Central memory CD8-positive, alpha-beta T cell (primary cell): ENCODE data around the gene KIRREL3.

Experiments used
- ATAC-seq: fragments of 150-1000 bp; cut with Tn5 transposase; replicated peaks from 2 replicates; pipeline ENCODE4 v1.10.0; 2022; ENCODE audit warnings: mild to moderate bottlenecking, moderate FRiP score, moderate number of reproducible peaks; ENCODE audit not compliant: poor library complexity, severe bottlenecking; ENCODE audit errors: extremely low read depth
- DNase-seq, 2 donors: peaks; one replicate each; pipeline ENCODE4 v3.0.0; 2021; ENCODE audit warnings: low spot score in 2 of 2
- H3K27ac Mint-ChIP-seq: one replicate; pipeline ENCODE4 v1.8.0; 2022; ENCODE audit warnings: low read depth, mild to moderate bottlenecking, moderate library complexity, mixed read lengths
- H3K27me3 Mint-ChIP-seq: one replicate; pipeline ENCODE4 v1.8.0; 2022; ENCODE audit warnings: mixed read lengths
- H3K36me3 Mint-ChIP-seq: one replicate; pipeline ENCODE4 v1.8.0; 2022; ENCODE audit warnings: mild to moderate bottlenecking, moderate library complexity, mixed read lengths; ENCODE audit not compliant: insufficient read depth
- H3K4me1 Mint-ChIP-seq: one replicate; pipeline ENCODE4 v1.8.0; 2022; ENCODE audit warnings: mixed read lengths
- H3K4me3 Mint-ChIP-seq: one replicate; pipeline ENCODE4 v1.8.0; 2022; ENCODE audit warnings: mild to moderate bottlenecking, moderate library complexity, mixed read lengths
- H3K9me3 Mint-ChIP-seq: one replicate; pipeline ENCODE4 v1.8.0; 2022; ENCODE audit warnings: mixed read lengths

KIRREL3 gene

GRCh38 chr11:126468102-126468521 is 532.5 kb downstream of the KIRREL3 start:
- H3K4me1 Mint-ChIP-seq = peaks cover 21% of the 10 kb centered on the region
- no peaks in the 10 kb centered on the region for H3K27me3 Mint-ChIP-seq
- H3K9me3 Mint-ChIP-seq = no peaks in the 10 kb centered on the region
- DNase-seq = no peak
- peaks cover 2% of the 10 kb centered on the region for H3K36me3 Mint-ChIP-seq
- no peak overlapping the region for H3K4me3 Mint-ChIP-seq
- ATAC-seq = no peak
- H3K27ac Mint-ChIP-seq = no peak overlapping the region

- Mint-ChIP-seq H3K27me3 (no peaks in the 10 kb centered on the region), H3K9me3 (no peaks in the 10 kb centered on the region), H3K4me1 (peaks cover 21% of the 10 kb centered on the region), H3K27ac (no peak overlapping the region), H3K36me3 (peaks cover 2% of the 10 kb centered on the region), H3K4me3 (no peak overlapping the region)
- DNase-seq (no peak), ATAC-seq (no peak)
These were observed 533.1 kb downstream of the KIRREL3 start for GRCh38 chr11:126467471-126467870.

GRCh38 chr11:126467046-126467370 is 533.6 kb downstream of the KIRREL3 start:
- no peak for DNase-seq
- ATAC-seq = no peak
- H3K27ac Mint-ChIP-seq = no peak overlapping the region
- H3K9me3 Mint-ChIP-seq = no peaks in the 10 kb centered on the region
- H3K4me1 Mint-ChIP-seq = peaks cover 21% of the 10 kb centered on the region
- no peak overlapping the region for H3K4me3 Mint-ChIP-seq
- peaks cover 2% of the 10 kb centered on the region for H3K36me3 Mint-ChIP-seq
- no peaks in the 10 kb centered on the region for H3K27me3 Mint-ChIP-seq

- H3K4me1 Mint-ChIP-seq = peaks cover 21% of the 10 kb centered on the region
- H3K4me3 Mint-ChIP-seq = peak overlapping the region; percentile 47
- no peaks in the 10 kb centered on the region for H3K9me3 Mint-ChIP-seq
- DNase-seq = no peak
- H3K36me3 Mint-ChIP-seq = peaks cover 2% of the 10 kb centered on the region
- no peaks in the 10 kb centered on the region for H3K27me3 Mint-ChIP-seq
- no peak overlapping the region for H3K27ac Mint-ChIP-seq
- ATAC-seq = no peak
These were observed 534.1 kb downstream of the KIRREL3 start for GRCh38 chr11:126466236-126467045.

GRCh38 chr11:126465573-126466188 is 534.9 kb downstream of the KIRREL3 start:
- no peaks in the 10 kb centered on the region for H3K9me3 Mint-ChIP-seq
- peaks cover 21% of the 10 kb centered on the region for H3K4me1 Mint-ChIP-seq
- DNase-seq (no peak), ATAC-seq (peak; percentile 63)
- peak overlapping the region; percentile 73 for H3K27ac Mint-ChIP-seq
- H3K4me3 Mint-ChIP-seq = peak overlapping the region; percentile 47
- peaks cover 2% of the 10 kb centered on the region for H3K36me3 Mint-ChIP-seq
- H3K27me3 Mint-ChIP-seq = no peaks in the 10 kb centered on the region

GRCh38 chr11:126464796-126465195 is 535.8 kb downstream of the KIRREL3 start:
- DNase-seq (no peak), ATAC-seq (no peak)
- peak overlapping the region; percentile 73 for H3K27ac Mint-ChIP-seq
- no peaks in the 10 kb centered on the region for H3K27me3 Mint-ChIP-seq
- peaks cover 2% of the 10 kb centered on the region for H3K36me3 Mint-ChIP-seq
- peaks cover 21% of the 10 kb centered on the region for H3K4me1 Mint-ChIP-seq
- no peaks in the 10 kb centered on the region for H3K9me3 Mint-ChIP-seq
- peak overlapping the region; percentile 47 for H3K4me3 Mint-ChIP-seq

GRCh38 chr11:126462422-126462821 is 538.1 kb downstream of the KIRREL3 start:
- Mint-ChIP-seq H3K27ac (no peak overlapping the region), H3K36me3 (no peaks in the 10 kb centered on the region), H3K4me3 (no peak overlapping the region), H3K4me1 (peaks cover 21% of the 10 kb centered on the region), H3K9me3 (no peaks in the 10 kb centered on the region), H3K27me3 (no peaks in the 10 kb centered on the region)
- no peak for ATAC-seq
- no peak for DNase-seq

GRCh38 chr11:126461996-126462395 is 538.6 kb downstream of the KIRREL3 start:
- Mint-ChIP-seq H3K9me3 (no peaks in the 10 kb centered on the region), H3K4me1 (peaks cover 21% of the 10 kb centered on the region), H3K27me3 (no peaks in the 10 kb centered on the region)

GRCh38 chr11:126461096-126461440 is 539.5 kb downstream of the KIRREL3 start:
- Mint-ChIP-seq H3K4me3 (no peak overlapping the region), H3K9me3 (no peaks in the 10 kb centered on the region), H3K4me1 (peaks cover 15% of the 10 kb centered on the region), H3K27me3 (no peaks in the 10 kb centered on the region), H3K36me3 (peaks cover 1% of the 10 kb centered on the region), H3K27ac (no peak overlapping the region)
- DNase-seq = no peak
- no peak for ATAC-seq

More at GRCh38 chr11:126461996-126462395, 538.6 kb downstream of the KIRREL3 start:
- no peaks in the 10 kb centered on the region for H3K36me3 Mint-ChIP-seq
- H3K4me3 Mint-ChIP-seq = no peak overlapping the region
- DNase-seq (no peak), ATAC-seq (no peak)
- no peak overlapping the region for H3K27ac Mint-ChIP-seq

GRCh38 chr11:126460417-126461095 is 540.0 kb downstream of the KIRREL3 start:
- Mint-ChIP-seq H3K36me3 (peaks cover 1% of the 10 kb centered on the region), H3K4me3 (no peak overlapping the region), H3K9me3 (no peaks in the 10 kb centered on the region), H3K27me3 (no peaks in the 10 kb centered on the region), H3K4me1 (peaks cover 10% of the 10 kb centered on the region), H3K27ac (no peak overlapping the region)
- DNase-seq = no peak
- no peak for ATAC-seq

- no peak overlapping the region for H3K4me3 Mint-ChIP-seq
- ATAC-seq (no peak), DNase-seq (no peak)
- no peak overlapping the region for H3K27ac Mint-ChIP-seq
- no peaks in the 10 kb centered on the region for H3K9me3 Mint-ChIP-seq
- H3K4me1 Mint-ChIP-seq = peaks cover 2% of the 10 kb centered on the region
- no peaks in the 10 kb centered on the region for H3K27me3 Mint-ChIP-seq
- peaks cover 1% of the 10 kb centered on the region for H3K36me3 Mint-ChIP-seq
These were observed 540.8 kb downstream of the KIRREL3 start for GRCh38 chr11:126459691-126460281.

- ATAC-seq = no peak
- Mint-ChIP-seq H3K27me3 (no peaks in the 10 kb centered on the region), H3K27ac (no peak overlapping the region), H3K4me3 (no peak overlapping the region), H3K4me1 (no peaks in the 10 kb centered on the region), H3K9me3 (no peaks in the 10 kb centered on the region), H3K36me3 (peaks cover 1% of the 10 kb centered on the region)
- DNase-seq = no peak
These were observed 542.8 kb downstream of the KIRREL3 start for GRCh38 chr11:126457817-126458216.
